ENCODE measurements around the gene SEC24B.

GRCh38 chr4:109532182-109532581 is 98.6 kb downstream of the SEC24B start:
- TF ChIP-seq CTCF (IDR thresholded peaks at IDR 0.05; ENCODE audit: poor library complexity) (no peak), EZH2 (IDR thresholded peaks at IDR 0.05; ENCODE audit: borderline replicate concordance) (no peak)

Measured in hepatocyte (in vitro differentiated cells).